Stimulated activated naive CD8-positive, alpha-beta T cell treated with anti-CD3 and anti-CD28 coated beads, Interleukin-15, amount 100 ng/mL, for 72 hours (primary cell): Measurements from ENCODE around the gene ANKRD40.

Experiments used
- ATAC-seq: fragments of 150-1000 bp; cut with Tn5 transposase; 2 replicates; pipeline ENCODE4 v1.10.0; 2021; ENCODE audit warnings: mild to moderate bottlenecking, moderate library complexity
- DNase-seq, 2 donors: peaks; one replicate each; pipeline ENCODE4 v3.0.0; 2021 to 2022
- H3K27ac Mint-ChIP-seq, 2 donors: one replicate each; pipeline ENCODE4 v1.8.0; 2022; ENCODE audit warnings: mild to moderate bottlenecking in 2 of 2, mixed read lengths in 2 of 2, moderate library complexity in 2 of 2
- H3K27me3 Mint-ChIP-seq: one replicate; pipeline ENCODE4 v1.8.0; 2022; ENCODE audit warnings: mixed read lengths
- H3K4me1 Mint-ChIP-seq: one replicate; pipeline ENCODE4 v1.8.0; 2022; ENCODE audit warnings: mild to moderate bottlenecking, mixed read lengths
- H3K4me3 Mint-ChIP-seq, 2 donors: one replicate each; pipeline ENCODE4 v1.8.0; 2022; ENCODE audit warnings: mild to moderate bottlenecking in 2 of 2, mixed read lengths in 2 of 2, moderate library complexity in 1 of 2
- H3K9me3 Mint-ChIP-seq, 2 donors: one replicate each; pipeline ENCODE4 v1.8.0; 2022; ENCODE audit warnings: mixed read lengths in 2 of 2

Gene ANKRD40

GRCh38 chr17:50658616-50659015 is 49.1 kb downstream of the ANKRD40 start:
- Mint-ChIP-seq H3K9me3 (no peaks in the 10 kb centered on the region), H3K4me1 (peaks cover 30% of the 10 kb centered on the region), H3K4me3 (no peak overlapping the region), H3K27ac (peak overlapping the region in 1 of 2 donors; percentile 7), H3K27me3 (peaks cover 16% of the 10 kb centered on the region)
- DNase-seq (no peak), ATAC-seq (no peak)

- no peak overlapping the region for H3K27ac Mint-ChIP-seq
- ATAC-seq: no peak
- H3K4me3 Mint-ChIP-seq: no peak overlapping the region
- peaks cover 16% of the 10 kb centered on the region for H3K27me3 Mint-ChIP-seq
- H3K9me3 Mint-ChIP-seq: no peaks in the 10 kb centered on the region
- H3K4me1 Mint-ChIP-seq: peaks cover 22% of the 10 kb centered on the region
- DNase-seq: no peak
Observed at GRCh38 chr17:50657627-50658026, 50.1 kb downstream of the ANKRD40 start.

- H3K4me3 Mint-ChIP-seq: no peak overlapping the region
- DNase-seq (no peak), ATAC-seq (no peak)
- no peaks in the 10 kb centered on the region for H3K9me3 Mint-ChIP-seq
- peaks cover 16% of the 10 kb centered on the region for H3K27me3 Mint-ChIP-seq
- no peak overlapping the region for H3K27ac Mint-ChIP-seq
- H3K4me1 Mint-ChIP-seq: peaks cover 16% of the 10 kb centered on the region
Observed at GRCh38 chr17:50657054-50657453, 50.7 kb downstream of the ANKRD40 start.

GRCh38 chr17:50656509-50656908 is 51.2 kb downstream of the ANKRD40 start:
- DNase-seq: no peak
- H3K27me3 Mint-ChIP-seq: peaks cover 16% of the 10 kb centered on the region

GRCh38 chr17:50653738-50654137 is 54.0 kb downstream of the ANKRD40 start:
- Mint-ChIP-seq H3K9me3 (no peaks in the 10 kb centered on the region), H3K4me1 (no peaks in the 10 kb centered on the region), H3K4me3 (no peak overlapping the region), H3K27ac (no peak overlapping the region), H3K27me3 (peaks cover 13% of the 10 kb centered on the region)
- ATAC-seq: no peak
- no peak for DNase-seq

More at GRCh38 chr17:50656509-50656908, 51.2 kb downstream of the ANKRD40 start:
- Mint-ChIP-seq H3K27ac (no peak overlapping the region), H3K4me3 (no peak overlapping the region), H3K9me3 (no peaks in the 10 kb centered on the region), H3K4me1 (peaks cover 11% of the 10 kb centered on the region)
- ATAC-seq: no peak

GRCh38 chr17:50651661-50652060 is 56.1 kb downstream of the ANKRD40 start:
- no peaks in the 10 kb centered on the region for H3K4me1 Mint-ChIP-seq
- H3K27ac Mint-ChIP-seq: no peak overlapping the region
- no peaks in the 10 kb centered on the region for H3K9me3 Mint-ChIP-seq
- no peak overlapping the region for H3K4me3 Mint-ChIP-seq
- peaks cover 7% of the 10 kb centered on the region for H3K27me3 Mint-ChIP-seq
- no peak for ATAC-seq
- DNase-seq: no peak

- no peak for ATAC-seq
- Mint-ChIP-seq H3K9me3 (no peaks in the 10 kb centered on the region), H3K4me3 (no peak overlapping the region), H3K27ac (peak overlapping the region in 1 of 2 donors; percentile 75), H3K4me1 (no peaks in the 10 kb centered on the region), H3K27me3 (peaks cover 7% of the 10 kb centered on the region)
- no peak for DNase-seq
Observed at GRCh38 chr17:50649042-50649908, 58.4 kb downstream of the ANKRD40 start.

GRCh38 chr17:50647187-50647586 is 60.5 kb downstream of the ANKRD40 start:
- no peak overlapping the region for H3K4me3 Mint-ChIP-seq
- no peaks in the 10 kb centered on the region for H3K9me3 Mint-ChIP-seq
- no peak overlapping the region for H3K27ac Mint-ChIP-seq
- ATAC-seq (no peak), DNase-seq (no peak)
- peaks cover 7% of the 10 kb centered on the region for H3K27me3 Mint-ChIP-seq
- no peaks in the 10 kb centered on the region for H3K4me1 Mint-ChIP-seq

GRCh38 chr17:50645748-50646682 is 61.7 kb downstream of the ANKRD40 start:
- Mint-ChIP-seq H3K9me3 (no peaks in the 10 kb centered on the region), H3K4me1 (no peaks in the 10 kb centered on the region), H3K4me3 (no peak overlapping the region), H3K27me3 (peaks cover 7% of the 10 kb centered on the region), H3K27ac (no peak overlapping the region)
- no peak for ATAC-seq
- DNase-seq: no peak
